LNCAP (cell line): ENCODE data around the gene OR5M11.

Experiments used
- CTCF ChIP-seq: fragments of 450-650 bp; IDR thresholded peaks from 2 replicates; pipeline ENCODE4 v1.5.1; 2017; ENCODE audit warnings: mild to moderate bottlenecking

The OR5M11 gene

GRCh38 chr11:56543157-56543556 lies at the start of gene OR5M11:
TSS of gene OR5M11 (minus strand) at chr11:56543257. CDS start at chr11:56543257, 0 bp downstream.
- TF ChIP-seq CTCF: no peak

- no peak for TF ChIP-seq CTCF
Observed at GRCh38 chr11:56577621-56578020, 34.6 kb upstream of the OR5M11 start, which contains the start of gene OR5M10. TSS of gene OR5M10 (minus strand) at chr11:56577721. CDS start at chr11:56577721, 0 bp downstream.

GRCh38 chr11:56558574-56558973 lies 15.5 kb upstream of the OR5M11 start:
- TF ChIP-seq CTCF: no peak

GRCh38 chr11:56545531-56545930 lies 2.5 kb upstream of the OR5M11 start:
- no peak for TF ChIP-seq CTCF

GRCh38 chr11:56543739-56544138 lies 682 bp upstream of the OR5M11 start:
- no peak for TF ChIP-seq CTCF

- no peak for TF ChIP-seq CTCF
Observed at GRCh38 chr11:56533054-56533740, 9.9 kb downstream of the OR5M11 start.

- TF ChIP-seq CTCF: no peak
Observed at GRCh38 chr11:56531856-56532255, 11.2 kb downstream of the OR5M11 start.

GRCh38 chr11:56522008-56522407 lies 21.0 kb downstream of the OR5M11 start:
- TF ChIP-seq CTCF: peak; percentile 59; the same call in 1 of the 2 replicates
